OCI-LY3 (cell line): ENCODE results near the gene NUMBL.

Source experiments
- CTCF ChIP-seq: fragments of 200-600, 300-600 bp; sonication (generic); IDR thresholded peaks from 2 replicates; pipeline ENCODE4 v1.5.1; 2014; ENCODE audit warnings: antibody characterized with exemption, low read length, low read depth
- EZH2phosphoT487 ChIP-seq: fragments of 200-600 bp; shearing (Covaris generic); IDR thresholded peaks from 2 replicates; pipeline ENCODE4 v1.6.1; 2018; ENCODE audit warnings: antibody characterized with exemption, mixed run types, low read depth

- TF ChIP-seq CTCF (no peak), EZH2phosphoT487 (no peak)
Measured at GRCh38 chr19:40719414-40719894, 29.0 kb upstream of the NUMBL start.
